Esophagus squamous epithelium (tissue), 5 donors: Measurements from ENCODE around the gene ANP32E. TPM values are rescaled to one million over a fixed set of nuclear protein-coding genes. Genes with fewer than 3 reads are reported as not detected.
"Not testable (repeated sequence)": the region's sequence is repeated elsewhere in the genome, so short reads cannot be mapped to it uniquely, and the experiment has no call there.

Experiments
- DNase-seq: peaks from one replicate; lab custom pipeline; 2025; lab: John Stamatoyannopoulos, UW
- H3K27ac ChIP-seq, 4 donors: fragments of 200-600 bp; sonication (generic); one replicate each; pipeline ENCODE4 v1.5.1; 2016 to 2019; ENCODE audit warnings: mild to moderate bottlenecking in 1 of 4
- H3K27me3 ChIP-seq, 4 donors: fragments of 200-600 bp; sonication (generic); 1 replicate in 3 of 4; 2 replicates in 1 of 4; pipeline versions ENCODE4 v1.5.1 to v1.6.0; 2017 to 2021; ENCODE audit warnings: antibody characterized with exemption in 1 of 4
- H3K36me3 ChIP-seq, 3 donors: fragments of 200-600 bp; sonication (generic); one replicate each; pipeline ENCODE4 v1.5.1; 2016 to 2019
- H3K4me1 ChIP-seq, 3 donors: fragments of 200-600 bp; sonication (generic); one replicate each; pipeline ENCODE4 v1.5.1; 2017 to 2019
- H3K4me3 ChIP-seq, 4 donors: fragments of 200-600 bp; sonication (generic); 1 replicate in 3 of 4; 2 replicates in 1 of 4; pipeline ENCODE4 v1.5.1; 2016 to 2019; ENCODE audit warnings: mild to moderate bottlenecking in 2 of 4, moderate library complexity in 1 of 4
- H3K9me3 ChIP-seq, 3 donors: fragments of 200-600 bp; sonication (generic); one replicate each; pipeline ENCODE4 v1.5.1; 2016 to 2019
- POLR2A ChIP-seq, 4 donors: fragments of 450-650 bp; IDR thresholded peaks; one replicate each; pipeline ENCODE4 v1.6.1; 2017; ENCODE audit warnings: antibody characterized with exemption in 4 of 4, mild to moderate bottlenecking in 4 of 4, moderate library complexity in 3 of 4
- WGBS, 2 donors: methylation state at CpG; one replicate each; pipeline ENCODE4 v1.1.5; 2018; 5-methylcytosine and 5-hydroxymethylcytosine counted together
- intact Hi-C: fragments of 100-400 bp; cut with DNase I; formaldehyde crosslinking; loops from one replicate; pipeline ENCODE4 v1.15.0; 2022
- total RNA-seq, 4 donors: library from RNA; depleted of rRNA; stranded (reverse); fragments of >200 nt; gene quantifications; one replicate each; pipeline ENCODE4 v1.1.0, GENCODE V29; 2016
- TF ChIP-seq, protein P1 (sequence below), 6 experiments: fragments of 450-650 bp in 4 of 6; fragments of 200-600 bp in 2 of 6; sonication (generic) in 2 of 6; IDR thresholded peaks; one replicate each; pipeline ENCODE4 v1.5.1; 2016 to 2019; ENCODE audit warnings: antibody characterized with exemption in 6 of 6, mild to moderate bottlenecking in 4 of 6, moderate library complexity in 4 of 6
- donor health status: DM: yes; HTN: yes; CAD: no.

Gene ANP32E
- total RNA-seq, 4 donors from 2014 or later, result 8.8 to 23.6 (median 18.5) TPM

GRCh38 chr1:150234566-150235293 is 1.2 kb downstream of the ANP32E start:
- Histone ChIP-seq H3K27ac (peak overlapping the region; percentile 87 to 98 (median 98)), H3K36me3 (peaks cover 0 to 19% (median 0%) of the 10 kb centered on the region in 3 donors), H3K27me3 (no peaks in the 10 kb centered on the region), H3K4me3 (peak overlapping the region; percentile 66 to 96 (median 88)), H3K9me3 (no peaks in the 10 kb centered on the region), H3K4me1 (peaks cover 5 to 27% (median 7%) of the 10 kb centered on the region in 3 donors)
- WGBS, 2 donors, result 1 to 2% methylated on average over 28 of the region's 78 CpGs
- peak; percentile 36 for DNase-seq
- TF ChIP-seq, protein P1, sequence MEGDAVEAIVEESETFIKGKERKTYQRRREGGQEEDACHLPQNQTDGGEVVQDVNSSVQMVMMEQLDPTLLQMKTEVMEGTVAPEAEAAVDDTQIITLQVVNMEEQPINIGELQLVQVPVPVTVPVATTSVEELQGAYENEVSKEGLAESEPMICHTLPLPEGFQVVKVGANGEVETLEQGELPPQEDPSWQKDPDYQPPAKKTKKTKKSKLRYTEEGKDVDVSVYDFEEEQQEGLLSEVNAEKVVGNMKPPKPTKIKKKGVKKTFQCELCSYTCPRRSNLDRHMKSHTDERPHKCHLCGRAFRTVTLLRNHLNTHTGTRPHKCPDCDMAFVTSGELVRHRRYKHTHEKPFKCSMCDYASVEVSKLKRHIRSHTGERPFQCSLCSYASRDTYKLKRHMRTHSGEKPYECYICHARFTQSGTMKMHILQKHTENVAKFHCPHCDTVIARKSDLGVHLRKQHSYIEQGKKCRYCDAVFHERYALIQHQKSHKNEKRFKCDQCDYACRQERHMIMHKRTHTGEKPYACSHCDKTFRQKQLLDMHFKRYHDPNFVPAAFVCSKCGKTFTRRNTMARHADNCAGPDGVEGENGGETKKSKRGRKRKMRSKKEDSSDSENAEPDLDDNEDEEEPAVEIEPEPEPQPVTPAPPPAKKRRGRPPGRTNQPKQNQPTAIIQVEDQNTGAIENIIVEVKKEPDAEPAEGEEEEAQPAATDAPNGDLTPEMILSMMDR (IDR thresholded peaks at IDR 0.05), result no peak
- peak in 2 of 4 donors; percentile 72 to 76 for TF ChIP-seq POLR2A (IDR thresholded peaks at IDR 0.05)
- intact Hi-C loops, result no loop called here

DNA sequence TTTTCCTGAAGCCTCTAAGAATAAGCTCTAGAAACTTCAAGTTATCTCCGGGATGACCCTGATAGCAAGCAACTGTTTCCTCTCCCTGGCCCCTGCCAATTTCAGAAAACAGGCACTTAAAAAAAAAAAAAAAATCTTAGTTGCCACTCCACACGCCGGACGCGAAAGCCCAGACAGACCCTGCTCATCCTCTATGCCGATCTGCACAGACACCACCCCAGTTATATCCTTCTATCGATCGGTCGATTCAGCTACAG is 1.7 kb downstream of the ANP32E start:
- no peak for DNase-seq
- intact Hi-C loops, result no loop called here
- TF ChIP-seq, protein P1 (IDR thresholded peaks at IDR 0.05), result no peak
- no peak for TF ChIP-seq POLR2A (IDR thresholded peaks at IDR 0.05)
- no peaks in the 10 kb centered on the region for H3K27me3 ChIP-seq
- no peaks in the 10 kb centered on the region for H3K9me3 ChIP-seq
- WGBS, 2 donors, result 0 to 1% methylated on average over 9 of the region's 9 CpGs
- H3K4me3 ChIP-seq, result peak overlapping the region; percentile 66 to 96 (median 88)
- peaks cover 0 to 24% (median 0%) of the 10 kb centered on the region in 3 donors for H3K36me3 ChIP-seq
- H3K27ac ChIP-seq, result peak overlapping the region; percentile 87 to 98 (median 98)
- H3K4me1 ChIP-seq, result peaks cover 5 to 27% (median 7%) of the 10 kb centered on the region in 3 donors

DNA sequence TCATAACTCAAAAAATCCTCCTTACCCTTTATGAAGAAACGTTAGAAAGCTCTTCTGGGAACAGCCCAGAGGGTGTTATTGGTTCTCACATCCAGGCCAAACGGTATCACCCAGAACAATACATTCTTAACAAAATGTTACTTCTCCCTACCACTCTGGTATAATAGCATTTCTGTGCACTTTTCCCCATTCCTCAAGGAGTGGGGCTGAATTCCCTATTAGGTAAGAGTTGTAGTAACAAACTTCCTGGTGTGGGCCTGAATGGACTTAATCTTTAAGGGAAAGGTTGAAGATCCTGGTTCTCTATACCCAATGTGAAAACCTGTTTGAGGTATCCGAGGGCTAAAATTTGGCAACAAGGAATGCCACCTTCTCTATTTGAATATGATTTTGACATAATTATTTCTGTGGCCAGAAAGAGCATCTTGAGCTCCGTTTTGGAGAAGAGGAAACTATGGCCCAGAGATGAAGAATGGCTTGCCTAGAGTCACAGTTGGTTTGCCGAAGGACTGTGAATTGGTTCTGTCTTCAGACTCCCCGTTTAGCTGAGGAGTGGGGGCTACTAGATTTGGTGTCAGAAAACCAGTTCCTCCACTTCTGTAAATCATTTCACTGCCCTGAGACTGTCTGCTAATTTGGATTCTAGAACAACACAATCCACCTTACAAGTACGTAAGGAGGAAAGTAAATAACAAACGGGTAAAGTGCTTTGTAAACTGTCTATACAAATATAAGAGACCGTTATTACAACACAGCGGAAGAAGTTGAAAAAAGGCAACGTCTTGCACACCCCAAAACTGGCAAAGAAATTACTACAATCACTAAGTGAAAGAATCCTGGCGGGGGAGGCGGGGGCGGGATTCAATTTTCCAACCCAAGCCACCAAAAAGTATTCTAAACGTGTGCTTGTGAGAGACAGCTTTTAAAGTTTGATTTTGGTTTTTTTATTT is 2.3 kb downstream of the ANP32E start:
- peaks cover 0 to 30% (median 0%) of the 10 kb centered on the region in 3 donors for H3K36me3 ChIP-seq
- peak overlapping the region; percentile 87 to 98 (median 98) for H3K27ac ChIP-seq
- peak overlapping the region; percentile 66 to 96 (median 88) for H3K4me3 ChIP-seq
- WGBS, 2 donors, result 6 to 7% methylated on average over 15 of the region's 15 CpGs
- no peaks in the 10 kb centered on the region for H3K27me3 ChIP-seq
- no peak for TF ChIP-seq POLR2A (IDR thresholded peaks at IDR 0.05)
- TF ChIP-seq, protein P1 (IDR thresholded peaks at IDR 0.05), result no peak
- DNase-seq, result no peak
- H3K4me1 ChIP-seq, result peaks cover 5 to 27% (median 7%) of the 10 kb centered on the region in 3 donors
- H3K9me3 ChIP-seq, result no peaks in the 10 kb centered on the region
- intact Hi-C loops, result no loop called here

GRCh38 chr1:150232921-150233320 is 3.0 kb downstream of the ANP32E start:
- intact Hi-C loops, DNase-seq, H3K27me3 ChIP-seq, H3K9me3 ChIP-seq, H3K4me3 ChIP-seq: not testable (repeated sequence)
- Histone ChIP-seq H3K27ac (peak overlapping the region in 2 of 4 donors; percentile 98), H3K4me1 (peaks cover 5 to 27% (median 7%) of the 10 kb centered on the region in 3 donors), H3K36me3 (peaks cover 0 to 37% (median 0%) of the 10 kb centered on the region in 3 donors)
- WGBS, 2 donors, result 83 to 88% methylated on average over 9 to 10 of the region's 10 CpGs

GRCh38 chr1:150228246-150228645 is 7.7 kb downstream of the ANP32E start:
- DNase-seq, H3K27me3 ChIP-seq, H3K4me1 ChIP-seq, intact Hi-C loops, H3K9me3 ChIP-seq, H3K4me3 ChIP-seq, H3K27ac ChIP-seq: not testable (repeated sequence)
- WGBS, 2 donors, result 95% methylated on average over 10 of the region's 10 CpGs
- peaks cover 0 to 84% (median 15%) of the 10 kb centered on the region in 3 donors for H3K36me3 ChIP-seq

DNA sequence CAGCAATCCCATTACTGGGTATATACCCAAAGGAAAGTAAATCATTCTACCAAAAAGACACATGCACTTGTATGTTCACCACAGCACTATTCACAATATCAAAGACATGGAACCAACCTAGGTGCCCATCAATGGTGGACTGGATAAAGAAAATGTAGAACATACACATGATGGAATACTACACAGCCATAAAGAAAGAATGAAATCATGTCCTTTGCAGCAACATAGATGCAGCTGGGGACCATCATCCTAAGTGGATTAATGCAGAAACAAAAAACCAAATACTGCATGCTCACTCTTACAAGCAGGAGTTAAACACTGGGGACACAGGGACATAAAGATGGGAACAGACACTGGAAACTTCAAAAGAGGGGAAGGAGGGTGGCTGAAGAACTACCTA is 8.7 kb downstream of the ANP32E start:
- no peak for TF ChIP-seq POLR2A (IDR thresholded peaks at IDR 0.05)
- TF ChIP-seq, protein P1 (IDR thresholded peaks at IDR 0.05), result no peak
- Histone ChIP-seq H3K27me3 (no peaks in the 10 kb centered on the region), H3K4me3 (no peak overlapping the region), H3K9me3 (no peaks in the 10 kb centered on the region), H3K4me1 (no peaks in the 10 kb centered on the region), H3K27ac (no peak overlapping the region), H3K36me3 (peaks cover 0 to 94% (median 17%) of the 10 kb centered on the region in 3 donors)
- DNase-seq, result no peak
- intact Hi-C loops, result no loop called here
